ENCODE data around the gene MINK1. TPM values are rescaled to one million over a fixed set of nuclear protein-coding genes. Genes with fewer than 3 reads are reported as not detected.

MINK1 gene
- total and polyA plus RNA-seq, 2 of the 13 experiments (the other 11 are each of a cell fraction or from before 2014, with no cell fraction given) = 17.2 to 63.9 TPM

DNA sequence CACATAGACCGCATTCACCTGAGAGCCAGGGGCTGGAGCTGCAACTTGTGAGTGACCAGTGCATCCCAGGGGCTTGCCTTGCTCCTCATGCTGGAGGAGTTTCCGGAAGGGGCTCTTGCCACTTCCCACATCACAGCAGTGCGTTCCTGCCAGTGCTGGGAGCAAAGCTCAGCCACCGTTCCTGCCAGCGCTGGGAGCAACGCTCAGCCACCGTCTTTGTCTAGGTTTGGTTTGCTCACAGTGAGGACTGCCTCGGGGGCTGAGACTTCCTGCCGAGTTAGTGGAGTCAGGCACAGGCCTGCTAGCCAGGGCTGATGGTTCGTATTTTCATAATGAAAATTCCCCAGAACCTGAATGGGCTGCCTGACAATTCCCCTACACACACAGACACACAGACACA is 75.2 kb downstream of the MINK1 start (continued):
- TF ChIP-seq HNF4A (CRISPR knock-in tag; IDR thresholded peaks at IDR 0.05) = peak; percentile 83
- TF ChIP-seq ZNF607 (CRISPR knock-in tag; IDR thresholded peaks at IDR 0.05; ENCODE audit: borderline replicate concordance) = 0 out of 2 replicates have a peak, but pooled peaks have one; percentile 4
- peak; percentile 53; the same call in 1 of the 2 replicates for TF ChIP-seq POLR2AphosphoS5 (IDR thresholded peaks at IDR 0.05; ENCODE audit: low read depth, low read length)
- TF ChIP-seq KLF16 (CRISPR knock-in tag; IDR thresholded peaks at IDR 0.05) = peak in 1 of 2 experiments; percentile 61; a peak in 1 of 4 replicates
- TF ChIP-seq, protein P1, sequence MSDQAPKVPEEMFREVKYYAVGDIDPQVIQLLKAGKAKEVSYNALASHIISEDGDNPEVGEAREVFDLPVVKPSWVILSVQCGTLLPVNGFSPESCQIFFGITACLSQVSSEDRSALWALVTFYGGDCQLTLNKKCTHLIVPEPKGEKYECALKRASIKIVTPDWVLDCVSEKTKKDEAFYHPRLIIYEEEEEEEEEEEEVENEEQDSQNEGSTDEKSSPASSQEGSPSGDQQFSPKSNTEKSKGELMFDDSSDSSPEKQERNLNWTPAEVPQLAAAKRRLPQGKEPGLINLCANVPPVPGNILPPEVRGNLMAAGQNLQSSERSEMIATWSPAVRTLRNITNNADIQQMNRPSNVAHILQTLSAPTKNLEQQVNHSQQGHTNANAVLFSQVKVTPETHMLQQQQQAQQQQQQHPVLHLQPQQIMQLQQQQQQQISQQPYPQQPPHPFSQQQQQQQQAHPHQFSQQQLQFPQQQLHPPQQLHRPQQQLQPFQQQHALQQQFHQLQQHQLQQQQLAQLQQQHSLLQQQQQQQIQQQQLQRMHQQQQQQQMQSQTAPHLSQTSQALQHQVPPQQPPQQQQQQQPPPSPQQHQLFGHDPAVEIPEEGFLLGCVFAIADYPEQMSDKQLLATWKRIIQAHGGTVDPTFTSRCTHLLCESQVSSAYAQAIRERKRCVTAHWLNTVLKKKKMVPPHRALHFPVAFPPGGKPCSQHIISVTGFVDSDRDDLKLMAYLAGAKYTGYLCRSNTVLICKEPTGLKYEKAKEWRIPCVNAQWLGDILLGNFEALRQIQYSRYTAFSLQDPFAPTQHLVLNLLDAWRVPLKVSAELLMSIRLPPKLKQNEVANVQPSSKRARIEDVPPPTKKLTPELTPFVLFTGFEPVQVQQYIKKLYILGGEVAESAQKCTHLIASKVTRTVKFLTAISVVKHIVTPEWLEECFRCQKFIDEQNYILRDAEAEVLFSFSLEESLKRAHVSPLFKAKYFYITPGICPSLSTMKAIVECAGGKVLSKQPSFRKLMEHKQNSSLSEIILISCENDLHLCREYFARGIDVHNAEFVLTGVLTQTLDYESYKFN (CRISPR knock-in tag; conservative IDR thresholded peaks at IDR 0.05) = peak; percentile 71
- no peak for TF ChIP-seq NCOA5 (CRISPR knock-in tag; IDR thresholded peaks at IDR 0.05)
- TF ChIP-seq ZNF333 (CRISPR knock-in tag; IDR thresholded peaks at IDR 0.05; ENCODE audit: borderline replicate concordance) = no peak
- peak; percentile 68; the same call in 1 of the 2 replicates for TF ChIP-seq ZNF331 (CRISPR knock-in tag; IDR thresholded peaks at IDR 0.05)
- 0 out of 2 replicates have a peak, but pooled peaks have one; percentile 34 for TF ChIP-seq ZNF839 (CRISPR knock-in tag; IDR thresholded peaks at IDR 0.05; ENCODE audit: borderline replicate concordance)
- TF ChIP-seq BRD4 (CRISPR knock-in tag; IDR thresholded peaks at IDR 0.05) = peak; percentile 64; the same call in 1 of the 2 replicates
- no peak for TF ChIP-seq CCAR2 (optimal IDR thresholded peaks at IDR 0.05; ENCODE audit: low read depth, low read length)
- TF ChIP-seq POLR2A (IDR thresholded peaks at IDR 0.05; ENCODE audit: insufficient read depth in 1 of 2, low read depth in 2 of 2, low read length in 2 of 2) = peak; percentile 39 to 76; a peak in 3 of 4 replicates
- TF ChIP-seq, protein P2, sequence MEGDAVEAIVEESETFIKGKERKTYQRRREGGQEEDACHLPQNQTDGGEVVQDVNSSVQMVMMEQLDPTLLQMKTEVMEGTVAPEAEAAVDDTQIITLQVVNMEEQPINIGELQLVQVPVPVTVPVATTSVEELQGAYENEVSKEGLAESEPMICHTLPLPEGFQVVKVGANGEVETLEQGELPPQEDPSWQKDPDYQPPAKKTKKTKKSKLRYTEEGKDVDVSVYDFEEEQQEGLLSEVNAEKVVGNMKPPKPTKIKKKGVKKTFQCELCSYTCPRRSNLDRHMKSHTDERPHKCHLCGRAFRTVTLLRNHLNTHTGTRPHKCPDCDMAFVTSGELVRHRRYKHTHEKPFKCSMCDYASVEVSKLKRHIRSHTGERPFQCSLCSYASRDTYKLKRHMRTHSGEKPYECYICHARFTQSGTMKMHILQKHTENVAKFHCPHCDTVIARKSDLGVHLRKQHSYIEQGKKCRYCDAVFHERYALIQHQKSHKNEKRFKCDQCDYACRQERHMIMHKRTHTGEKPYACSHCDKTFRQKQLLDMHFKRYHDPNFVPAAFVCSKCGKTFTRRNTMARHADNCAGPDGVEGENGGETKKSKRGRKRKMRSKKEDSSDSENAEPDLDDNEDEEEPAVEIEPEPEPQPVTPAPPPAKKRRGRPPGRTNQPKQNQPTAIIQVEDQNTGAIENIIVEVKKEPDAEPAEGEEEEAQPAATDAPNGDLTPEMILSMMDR (CRISPR knock-in tag; IDR thresholded peaks at IDR 0.05) = peak; percentile 16; the same call in 1 of the 2 replicates
- TF ChIP-seq ZFP90 (CRISPR knock-in tag; IDR thresholded peaks at IDR 0.05; ENCODE audit: borderline replicate concordance) = peak; percentile 38; the same call in 1 of the 2 replicates
- TF ChIP-seq ZNF703 (CRISPR knock-in tag; IDR thresholded peaks at IDR 0.05; ENCODE audit: borderline replicate concordance) = no peak
- 0 out of 2 replicates have a peak, but pooled peaks have one; percentile 37 for TF ChIP-seq RFXAP (CRISPR knock-in tag; IDR thresholded peaks at IDR 0.05; ENCODE audit: borderline replicate concordance)
- no peak for TF ChIP-seq ZNF451 (CRISPR knock-in tag; IDR thresholded peaks at IDR 0.05)
- TF ChIP-seq, protein P3, sequence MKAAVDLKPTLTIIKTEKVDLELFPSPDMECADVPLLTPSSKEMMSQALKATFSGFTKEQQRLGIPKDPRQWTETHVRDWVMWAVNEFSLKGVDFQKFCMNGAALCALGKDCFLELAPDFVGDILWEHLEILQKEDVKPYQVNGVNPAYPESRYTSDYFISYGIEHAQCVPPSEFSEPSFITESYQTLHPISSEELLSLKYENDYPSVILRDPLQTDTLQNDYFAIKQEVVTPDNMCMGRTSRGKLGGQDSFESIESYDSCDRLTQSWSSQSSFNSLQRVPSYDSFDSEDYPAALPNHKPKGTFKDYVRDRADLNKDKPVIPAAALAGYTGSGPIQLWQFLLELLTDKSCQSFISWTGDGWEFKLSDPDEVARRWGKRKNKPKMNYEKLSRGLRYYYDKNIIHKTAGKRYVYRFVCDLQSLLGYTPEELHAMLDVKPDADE (CRISPR knock-in tag; IDR thresholded peaks at IDR 0.05) = no peak
- TF ChIP-seq MED1 (CRISPR knock-in tag; IDR thresholded peaks at IDR 0.05) = peak; percentile 60; the same call in 1 of the 2 replicates
- peak; percentile 49; the same call in 1 of the 2 replicates for TF ChIP-seq GFI1 (CRISPR knock-in tag; IDR thresholded peaks at IDR 0.05; ENCODE audit: borderline replicate concordance)
- TF ChIP-seq HMG20A (CRISPR knock-in tag; IDR thresholded peaks at IDR 0.05; ENCODE audit: borderline replicate concordance) = peak; percentile 40; the same call in 1 of the 2 replicates
- no peak for TF ChIP-seq AKAP8 (CRISPR knock-in tag; IDR thresholded peaks at IDR 0.05)
- peak; percentile 63 for TF ChIP-seq MIXL1 (CRISPR knock-in tag; IDR thresholded peaks at IDR 0.05)
